H1 (cell line): ENCODE data around the gene BRI3BP. TPM values are rescaled to one million over a fixed set of nuclear protein-coding genes. Genes with fewer than 3 reads are reported as not detected.

Experiments used
- CTCF ChIA-PET: fragments of 300-600 bp; sonication (Branson Sonifier 250); formaldehyde crosslinking; loops from one replicate; lab custom pipeline; 2021; ENCODE audit not compliant: partially characterized antibody; lab: Charles Lee
- POLR2A ChIA-PET: fragments of 300-600 bp; sonication (Branson Sonifier 250); formaldehyde crosslinking; loops from one replicate; lab custom pipeline; 2021; ENCODE audit warnings: inconsistent platforms; ENCODE audit not compliant: partially characterized antibody; lab: Charles Lee
- DNase-seq, 2 experiments: peaks; one replicate each; pipeline versions ENCODE4 v3.0.0 to v3.0.0-alpha.2; 2010 to 2022; ENCODE audit warnings: low spot score in 2 of 2, low read depth in 1 of 2, mixed read lengths in 1 of 2
- FAIRE-seq: peaks from 2 replicates; lab custom pipeline; 2011; peaks lifted over from hg19 to GRCh38; lab: Jason Lieb, UNC
- H2AFZ ChIP-seq: 2 replicates; pipeline ENCODE4 v1.8.1; 2012; ENCODE audit warnings: low read length, inconsistent platforms
- H2AK5ac ChIP-seq: 2 replicates; pipeline ENCODE4 v1.6.1; 2013; ENCODE audit warnings: low read depth, low read length
- H2BK120ac ChIP-seq: replicated peaks from 2 replicates; pipeline ENCODE3; 2013; ENCODE audit warnings: low read depth, low read length, inconsistent platforms
- H2BK12ac ChIP-seq: 2 replicates; pipeline ENCODE4 v1.6.1; 2013; ENCODE audit warnings: low read depth, low read length
- H2BK15ac ChIP-seq: 2 replicates; pipeline ENCODE4 v1.6.1; 2013; ENCODE audit warnings: low read length
- H2BK20ac ChIP-seq: 2 replicates; pipeline ENCODE4 v1.6.1; 2013; ENCODE audit warnings: low read length
- H2BK5ac ChIP-seq: 2 replicates; pipeline ENCODE4 v1.6.1; 2013; ENCODE audit warnings: low read depth, low read length
- H3K14ac ChIP-seq: 2 replicates; pipeline ENCODE4 v1.6.1; 2013; ENCODE audit warnings: inconsistent platforms; ENCODE audit not compliant: insufficient read length
- H3K18ac ChIP-seq: 2 replicates; pipeline ENCODE4 v1.6.1; 2013; ENCODE audit warnings: low read length; ENCODE audit errors: extremely low read depth
- H3K23ac ChIP-seq: 2 replicates; pipeline ENCODE4 v1.6.1; 2013; ENCODE audit warnings: inconsistent platforms; ENCODE audit not compliant: insufficient read length
- H3K23me2 ChIP-seq: 2 replicates; pipeline ENCODE4 v1.6.1; 2013; ENCODE audit warnings: low read depth, low read length
- H3K27ac ChIP-seq: 2 replicates; pipeline ENCODE4 v1.6.1; 2011; ENCODE audit warnings: low read depth, low read length, inconsistent platforms
- H3K27me3 ChIP-seq, 4 experiments: replicated peaks in 1 of 4; 1 replicate in 1 of 4; 2 replicates in 3 of 4; pipeline versions ENCODE4 v1.6.1 to v1.8.1; 2011 to 2013; ENCODE audit warnings: low read length in 3 of 4, mild to moderate bottlenecking in 3 of 4, inconsistent platforms in 2 of 4, mixed read lengths in 2 of 4, moderate library complexity in 1 of 4; ENCODE audit not compliant: control insufficient read depth in 3 of 4, insufficient read depth in 3 of 4; ENCODE audit errors: extremely low read depth in 1 of 4
- H3K36me3 ChIP-seq, 4 experiments: 2 replicates each; pipeline versions ENCODE4 v1.6.1 to v1.8.1; 2011 to 2013; ENCODE audit warnings: mild to moderate bottlenecking in 4 of 4, low read length in 3 of 4, moderate library complexity in 2 of 4, control low read depth in 1 of 4, inconsistent platforms in 1 of 4; ENCODE audit not compliant: insufficient read depth in 4 of 4, control insufficient read depth in 2 of 4
- H3K4ac ChIP-seq: replicated peaks from 2 replicates; pipeline ENCODE3; 2013; ENCODE audit warnings: low read length, low read depth, mixed read lengths, inconsistent platforms; ENCODE audit not compliant: insufficient read length
- H3K4me1 ChIP-seq, 4 experiments: replicated peaks in 1 of 4; 1 replicate in 1 of 4; 2 replicates in 3 of 4; pipeline versions ENCODE4 v1.6.1 to v1.8.1; 2011 to 2013; ENCODE audit warnings: low read length in 3 of 4, inconsistent platforms in 2 of 4, mixed read lengths in 1 of 4; ENCODE audit not compliant: insufficient read depth in 4 of 4, control insufficient read depth in 3 of 4
- H3K4me2 ChIP-seq, 2 experiments: 2 replicates each; pipeline versions ENCODE4 v1.6.1 to v1.8.1; 2011 to 2013; ENCODE audit warnings: low read depth in 2 of 2, low read length in 2 of 2, control low read depth in 1 of 2, inconsistent platforms in 1 of 2, mild to moderate bottlenecking in 1 of 2; ENCODE audit not compliant: insufficient read depth in 1 of 2
- H3K4me3 ChIP-seq, 4 experiments: fragments of 200-600, 300-600 bp in 1 of 4; sonication (generic), shearing (Covaris generic), sonication (Bioruptor Twin) in 1 of 4; 2 replicates each; pipeline versions ENCODE4 v1.5.1 to v1.8.1; 2011 to 2016; ENCODE audit warnings: low read length in 4 of 4, low read depth in 3 of 4, control low read depth in 2 of 4, inconsistent platforms in 2 of 4, mild to moderate bottlenecking in 2 of 4, mixed read lengths in 1 of 4, moderate library complexity in 1 of 4; ENCODE audit not compliant: insufficient read depth in 2 of 4; ENCODE audit errors: extremely low read depth in 1 of 4
- H3K56ac ChIP-seq: replicated peaks from 2 replicates; pipeline ENCODE3; 2013; ENCODE audit warnings: low read depth, mild to moderate bottlenecking, mixed read lengths, low read length, inconsistent platforms; ENCODE audit not compliant: insufficient read length
- H3K79me1 ChIP-seq: 2 replicates; pipeline ENCODE4 v1.6.1; 2013; ENCODE audit warnings: low read depth, low read length, control low read depth
- H3K79me2 ChIP-seq, 2 experiments: 2 replicates each; pipeline versions ENCODE4 v1.6.1 to v1.8.1; 2012 to 2013; ENCODE audit warnings: low read length in 2 of 2, mild to moderate bottlenecking in 2 of 2, inconsistent platforms in 1 of 2; ENCODE audit not compliant: insufficient read depth in 2 of 2, control insufficient read depth in 1 of 2
- H3K9ac ChIP-seq, 4 experiments: replicated peaks in 1 of 4; 1 replicate in 1 of 4; 2 replicates in 3 of 4; pipeline versions ENCODE4 v1.6.1 to v1.8.1; 2011 to 2013; ENCODE audit warnings: low read depth in 3 of 4, low read length in 3 of 4, control low read depth in 2 of 4, mild to moderate bottlenecking in 2 of 4, moderate library complexity in 2 of 4, inconsistent platforms in 1 of 4; ENCODE audit errors: extremely low read depth in 1 of 4
- H3K9me3 ChIP-seq, 2 experiments: 2 replicates each; pipeline versions ENCODE4 v1.6.1 to v1.8.1; 2012 to 2013; ENCODE audit warnings: mild to moderate bottlenecking in 2 of 2, moderate library complexity in 2 of 2, control low read depth in 1 of 2, inconsistent platforms in 1 of 2, low read depth in 1 of 2, low read length in 1 of 2, mixed read lengths in 1 of 2; ENCODE audit not compliant: insufficient read depth in 2 of 2
- H4K20me1 ChIP-seq, 2 experiments: replicated peaks in 1 of 2; 2 replicates each; pipeline versions ENCODE3 to v1.8.1; 2011 to 2013; ENCODE audit warnings: inconsistent platforms in 2 of 2, low read length in 2 of 2, mild to moderate bottlenecking in 1 of 2; ENCODE audit not compliant: insufficient read depth in 2 of 2, control insufficient read depth in 1 of 2
- H4K5ac ChIP-seq: 2 replicates; pipeline ENCODE4 v1.6.1; 2013; ENCODE audit warnings: low read length, low read depth, mixed read lengths, inconsistent platforms; ENCODE audit not compliant: insufficient read length
- H4K8ac ChIP-seq: 2 replicates; pipeline ENCODE4 v1.8.0; 2013; ENCODE audit warnings: mild to moderate bottlenecking, moderate library complexity, low read length, inconsistent platforms; ENCODE audit not compliant: insufficient read depth; ENCODE audit errors: extremely low read depth
- H4K91ac ChIP-seq: replicated peaks from 2 replicates; pipeline ENCODE3; 2013; ENCODE audit warnings: low read length, mixed read lengths, inconsistent platforms; ENCODE audit not compliant: insufficient read length
- CTCF ChIP-seq, 3 experiments: IDR thresholded peaks; 1 replicate in 2 of 3; 2 replicates in 1 of 3; pipeline versions ENCODE4 v1.5.1 to v1.6.1; 2011; ENCODE audit warnings: low read length in 3 of 3, mild to moderate bottlenecking in 3 of 3, inconsistent platforms in 2 of 3, low read depth in 1 of 3, moderate library complexity in 1 of 3; ENCODE audit not compliant: insufficient read depth in 1 of 3; ENCODE audit errors: control extremely low read depth in 1 of 3
- EP300 ChIP-seq, 2 experiments: IDR thresholded peaks; 1 replicate in 1 of 2; 2 replicates in 1 of 2; pipeline ENCODE4 v1.6.1; 2011 to 2012; ENCODE audit warnings: low read depth in 2 of 2, low read length in 2 of 2, mild to moderate bottlenecking in 2 of 2, borderline replicate concordance in 1 of 2, inconsistent platforms in 1 of 2, moderate library complexity in 1 of 2
- KDM4A ChIP-seq: IDR thresholded peaks from one replicate; pipeline ENCODE4 v1.7.1; 2012; ENCODE audit warnings: low read depth, mild to moderate bottlenecking, moderate library complexity, low read length, inconsistent platforms; ENCODE audit not compliant: severe bottlenecking
- NRF1 ChIP-seq: IDR thresholded peaks from 2 replicates; pipeline ENCODE4 v1.6.1; 2011; ENCODE audit warnings: mild to moderate bottlenecking, low read depth, low read length, improper control_type of control experiment
- POLR2A ChIP-seq, 2 experiments: IDR thresholded peaks; 1 replicate in 1 of 2; 2 replicates in 1 of 2; pipeline ENCODE4 v1.6.1; 2011; ENCODE audit warnings: low read depth in 2 of 2, low read length in 2 of 2, mild to moderate bottlenecking in 2 of 2; ENCODE audit errors: control extremely low read depth in 1 of 2
- SIN3A ChIP-seq, 2 experiments: IDR thresholded peaks in 1 of 2; conservative IDR thresholded peaks in 1 of 2; 2 replicates each; pipeline ENCODE4 v1.6.1; 2011 to 2012; ENCODE audit warnings: low read length in 2 of 2, improper control_type of control experiment in 1 of 2, low read depth in 1 of 2, mild to moderate bottlenecking in 1 of 2
- TBP ChIP-seq: IDR thresholded peaks from 2 replicates; pipeline ENCODE4 v1.6.1; 2011; ENCODE audit warnings: low read depth, low read length, improper control_type of control experiment
- WGBS, 2 experiments: shearing (Covaris generic) in 1 of 2; methylation state at CpG; one replicate each; pipeline versions ENCODE4 v1.1.6 to v1.1.7; 2013 to 2015; ENCODE audit warnings: low lambda C conversion rate in 2 of 2, mixed read lengths in 2 of 2, inconsistent platforms in 1 of 2, low coverage in 1 of 2, missing lambda C conversion rate in 1 of 2; ENCODE audit not compliant: insufficient replicate concordance in 2 of 2, insufficient coverage in 1 of 2, insufficient read length in 1 of 2; ENCODE audit errors: extremely low coverage in 1 of 2, missing lambda C conversion rate in 1 of 2; 5-methylcytosine and 5-hydroxymethylcytosine counted together
- polyA plus RNA-seq, 7 experiments: library from polyadenylated mRNA; depleted of rRNA in 3 of 7; stranded (reverse) in 5 of 7; unstranded in 2 of 7; fragments of >200 nt in 5 of 7; fragments of 200-250 nt in 2 of 7; gene quantifications; 1 replicate in 5 of 7; 2 replicates in 1 of 7; 4 replicates in 1 of 7; pipeline versions ENCODE4 v1.2.1 to v1.2.3, GENCODE V29; 2011 to 2013; ENCODE audit warnings: missing spikeins in 2 of 7, mixed read lengths in 2 of 7
- total RNA-seq: library from RNA; stranded (reverse); fragmentation: NEBNext Ultra II Directional; extraction: Animal tissue kit (Norgen Biotek cat#: 25700); gene quantifications from 2 replicates; pipeline ENCODE4 v1.2.1, GENCODE V29; 2021

The BRI3BP gene
- total and polyA plus RNA-seq, 2 of the 8 experiments (the other 6 are each of a cell fraction or from before 2014, with no cell fraction given), result 5.4 to 14.2 TPM

- Histone ChIP-seq H3K4ac (peak overlapping the region; percentile 74), H2AFZ (peak overlapping the region; percentile 81; the same call in 1 of the 2 replicates), H3K36me3 (no peaks in the 10 kb centered on the region), H2BK20ac (no peak overlapping the region), H3K4me1 (peaks cover 0 to 8% (median 3%) of the 10 kb centered on the region in 4 experiments; a peak in 5 of 7 replicates), H3K9ac (peak overlapping the region in 3 of 4 experiments; percentile 46 to 94 (median 52); a peak in 4 of 7 replicates), H2AK5ac (no peak overlapping the region), H4K8ac (no peak overlapping the region), H4K91ac (peak overlapping the region; percentile 49), H4K5ac (peak overlapping the region; percentile 65), H2BK5ac (no peak overlapping the region), H3K56ac (peak overlapping the region; percentile 1), H3K9me3 (no peaks in the 10 kb centered on the region), H3K18ac (no peak overlapping the region), H4K20me1 (peaks cover 0 to 3% of the 10 kb centered on the region in 2 experiments), H2BK15ac (no peak overlapping the region), H3K79me1 (peaks cover 3% of the 10 kb centered on the region; the same call in 1 of the 2 replicates), H3K4me2 (peak overlapping the region; percentile 68 to 73), H3K27ac (no peak overlapping the region), H3K14ac (no peak overlapping the region), H2BK12ac (no peak overlapping the region), H3K4me3 (peak overlapping the region; percentile 43 to 71 (median 60)), H2BK120ac (peak overlapping the region; percentile 5), H3K27me3 (no peaks in the 10 kb centered on the region; a peak in 1 of 7 replicates), H3K23ac (no peak overlapping the region), H3K23me2 (peaks cover 18% of the 10 kb centered on the region), H3K79me2 (peaks cover 11 to 44% of the 10 kb centered on the region in 2 experiments)
- FAIRE-seq (peak; percentile 82), DNase-seq (peak; percentile 84 to 88)
- WGBS, 2 experiments, result 2% methylated on average over 22 of the region's 35 CpGs; no CpG with 5 or more reads in 1 of the 2 experiments
- ChIA-PET CTCF (interaction anchor here (0.7 to 1.2 kb wide), 4 partner anchors 15 to 83 kb away, joined by 3 to 5 read pairs (median 3); no protein-coding TSS in a partner anchor), POLR2A (interaction anchor here (0.6 to 2.8 kb wide), 8 partner anchors 10 to 410 kb away, joined by 3 to 14 read pairs (median 3); partner anchors contain the start of gene AACS)
- 0 out of 2 replicates have a peak, but pooled peaks have one; percentile 44 for TF ChIP-seq TBP
- TF ChIP-seq POLR2A (IDR thresholded peaks at IDR 0.05; ENCODE audit: control extremely low read depth in 1 of 2, low read depth in 2 of 2, low read length in 2 of 2), result peak; percentile 30 to 35; a peak in 1 of 3 replicates
- TF ChIP-seq SIN3A (conservative IDR thresholded peaks at IDR 0.05 in 1 of 2, IDR thresholded peaks at IDR 0.05 in 1 of 2; ENCODE audit: low read depth in 1 of 2, low read length in 2 of 2), result peak in 1 of 2 experiments; percentile 27; a peak in 1 of 4 replicates
- peak; percentile 75 to 87 (median 84) for TF ChIP-seq CTCF (IDR thresholded peaks at IDR 0.05; ENCODE audit: control extremely low read depth in 1 of 3, insufficient read depth in 1 of 3, low read depth in 1 of 3, low read length in 3 of 3)
- 0 out of 3 replicates have a peak, but pooled peaks of 1 of the 2 experiments have one; percentile 17 for TF ChIP-seq EP300 (IDR thresholded peaks at IDR 0.05; ENCODE audit: borderline replicate concordance in 1 of 2, low read depth in 2 of 2, low read length in 2 of 2)
- no peak for TF ChIP-seq NRF1
- no peak for TF ChIP-seq KDM4A
Measured at GRCh38 chr12:124992874-124993625, 395 bp upstream of the BRI3BP start.
